PC-9 (cell line): ENCODE measurements around the gene TIMM23. TPM values are rescaled to one million over a fixed set of nuclear protein-coding genes. Genes with fewer than 3 reads are reported as not detected.
"Not testable (repeated sequence)": the region's sequence is repeated elsewhere in the genome, so short reads cannot be mapped to it uniquely, and the experiment has no call there.

ENCODE experiments used
- BruUV-seq: library from RNA; stranded (reverse); fragments of 400-500 nt; replicated peaks from 2 replicates; lab custom pipeline; 2021; lab: Mats Ljungman, UMichigan
- CTCF ChIA-PET: fragments of 300-600 bp; sonication (Branson Sonifier 250); formaldehyde crosslinking; loops from one replicate; lab custom pipeline; 2022; ENCODE audit warnings: antibody characterized with exemption; lab: Charles Lee
- POLR2A ChIA-PET: fragments of 300-600 bp; sonication (Branson Sonifier 250); formaldehyde crosslinking; loops from one replicate; lab custom pipeline; 2022; ENCODE audit warnings: antibody characterized with exemption; ENCODE audit not compliant: unreplicated experiment; lab: Charles Lee
- DNase-seq, 2 experiments: peaks; one replicate each; pipeline versions ENCODE4 v3.0.0 to v3.0.0-alpha.2; 2015 to 2022; ENCODE audit warnings: mixed read lengths in 1 of 2
- H2AFZ ChIP-seq: fragments of 200-600 bp; sonication (generic); 2 replicates; pipeline ENCODE4 v1.8.1; 2017; ENCODE audit warnings: antibody characterized with exemption
- H3F3A ChIP-seq: fragments of 200-600 bp; sonication (generic); 2 replicates; pipeline ENCODE4 v1.8.1; 2017; ENCODE audit warnings: antibody characterized with exemption, mild to moderate bottlenecking, low read depth; ENCODE audit not compliant: insufficient read depth
- H3K27ac ChIP-seq: fragments of 200-600 bp; sonication (generic); 2 replicates; pipeline ENCODE4 v1.6.1; 2016; ENCODE audit warnings: mixed run types
- H3K27me3 ChIP-seq: fragments of 200-600 bp; sonication (generic); 2 replicates; pipeline ENCODE4 v1.6.1; 2016; ENCODE audit warnings: low read depth, mixed run types; ENCODE audit not compliant: insufficient read depth
- H3K36me3 ChIP-seq: fragments of 200-600 bp; sonication (generic); 2 replicates; pipeline ENCODE4 v1.6.1; 2016; ENCODE audit warnings: low read depth, mixed run types
- H3K4me1 ChIP-seq: fragments of 200-600 bp; sonication (generic); replicated peaks from 2 replicates; pipeline ENCODE4 v1.6.1; 2016; ENCODE audit warnings: mixed run types; ENCODE audit not compliant: insufficient read depth
- H3K4me2 ChIP-seq: fragments of 200-600 bp; sonication (generic); 2 replicates; pipeline ENCODE4 v1.6.1; 2017; ENCODE audit warnings: mixed run types
- H3K4me3 ChIP-seq: fragments of 200-600 bp; sonication (generic); 2 replicates; pipeline ENCODE4 v1.6.1; 2016; ENCODE audit warnings: mixed run types
- H3K79me2 ChIP-seq: fragments of 200-600 bp; sonication (generic); 2 replicates; pipeline ENCODE4 v1.6.1; 2017; ENCODE audit warnings: low read depth, mixed run types
- H3K9me2 ChIP-seq: fragments of 200-600 bp; sonication (generic); 2 replicates; pipeline ENCODE4 v1.8.1; 2017; ENCODE audit warnings: mild to moderate bottlenecking; ENCODE audit not compliant: insufficient read depth
- H3K9me3 ChIP-seq: fragments of 200-600 bp; sonication (generic); 2 replicates; pipeline ENCODE4 v1.8.1; 2016; ENCODE audit warnings: low read depth; ENCODE audit not compliant: insufficient read depth
- H4K20me1 ChIP-seq: fragments of 200-600 bp; sonication (generic); 2 replicates; pipeline ENCODE4 v1.8.1; 2017; ENCODE audit not compliant: insufficient read depth
- CTCF ChIP-seq: fragments of 200-600 bp; sonication (generic); conservative IDR thresholded peaks from 2 replicates; pipeline ENCODE4 v1.6.1; 2017; ENCODE audit warnings: mixed run types, antibody characterized with exemption, mild to moderate bottlenecking, moderate library complexity
- intact Hi-C: fragments of 100-400 bp; cut with micrococcal nuclease; formaldehyde crosslinking; loops from one replicate; pipeline ENCODE4 v1.10.0; 2022; ENCODE audit not compliant: unreplicated experiment
- total RNA-seq: library from RNA; stranded (reverse); gene quantifications from 2 replicates; pipeline ENCODE4 v1.2.3, GENCODE V29; 2021

TIMM23 gene
- total RNA-seq, 1 experiment from 2014 or later = 82.4 TPM

GRCh38 chr10:45947363-45947762, 24.9 kb upstream of the TIMM23 start:
- H3K27me3 ChIP-seq, H3K4me2 ChIP-seq, BruUV-seq, H3F3A ChIP-seq, H3K36me3 ChIP-seq, H3K79me2 ChIP-seq, H3K4me3 ChIP-seq, intact Hi-C loops, DNase-seq, H3K27ac ChIP-seq, CTCF ChIA-PET, H3K4me1 ChIP-seq, H2AFZ ChIP-seq, H3K9me2 ChIP-seq, H3K9me3 ChIP-seq, H4K20me1 ChIP-seq, POLR2A ChIA-PET: not testable (repeated sequence)
- TF ChIP-seq CTCF = peak; percentile 24; the same call in 1 of the 2 replicates

DNA sequence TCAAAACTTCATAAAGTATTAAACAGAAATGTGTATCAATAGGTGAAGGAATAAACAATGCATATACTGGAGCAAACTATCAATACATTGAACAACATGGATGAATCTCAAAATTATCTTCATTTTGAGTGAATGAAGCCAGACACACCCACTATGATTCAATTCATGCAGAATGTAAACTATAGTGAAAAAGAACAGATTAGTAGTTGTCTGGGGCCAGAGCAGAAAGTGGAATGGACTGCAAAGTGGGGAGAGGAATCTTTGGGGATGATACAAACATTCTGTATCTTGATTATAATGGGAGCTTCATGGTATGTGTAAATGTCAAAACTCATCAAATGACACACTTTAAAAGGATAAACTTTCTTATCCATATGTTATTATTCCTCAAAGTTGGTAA, 23.5 kb upstream of the TIMM23 start:
- H4K20me1 ChIP-seq, intact Hi-C loops, CTCF ChIA-PET, H3K4me2 ChIP-seq, BruUV-seq, H3F3A ChIP-seq, POLR2A ChIA-PET, H3K79me2 ChIP-seq, H2AFZ ChIP-seq, DNase-seq, H3K9me3 ChIP-seq, H3K9me2 ChIP-seq, H3K36me3 ChIP-seq, H3K27me3 ChIP-seq, H3K4me1 ChIP-seq, H3K4me3 ChIP-seq, H3K27ac ChIP-seq: not testable (repeated sequence)

DNA sequence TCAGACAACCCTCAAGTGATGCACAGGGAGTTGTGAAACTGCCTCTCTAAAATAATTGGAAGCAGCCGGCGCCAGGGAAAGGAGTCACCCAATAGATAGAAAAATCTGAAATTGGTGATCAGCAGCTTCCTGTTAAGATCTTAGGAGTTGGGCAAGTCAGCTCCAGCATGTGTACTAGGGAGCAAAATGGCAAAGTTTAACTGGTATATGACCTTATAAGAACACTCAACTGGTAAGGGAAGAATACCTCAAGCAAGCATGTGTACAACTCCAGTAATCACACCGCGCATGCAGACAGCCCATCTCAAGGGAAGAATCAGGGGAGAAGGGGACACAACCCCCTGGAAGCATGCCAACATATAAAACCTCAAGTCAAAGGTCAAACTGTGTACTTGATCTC, 17.9 kb upstream of the TIMM23 start:
- H3K4me3 ChIP-seq, H3K27me3 ChIP-seq, BruUV-seq, H3K79me2 ChIP-seq, H3K36me3 ChIP-seq, intact Hi-C loops, H3K27ac ChIP-seq, H2AFZ ChIP-seq, DNase-seq, H3K9me3 ChIP-seq, CTCF ChIA-PET, H3K9me2 ChIP-seq, H4K20me1 ChIP-seq, H3K4me1 ChIP-seq, H3K4me2 ChIP-seq, H3F3A ChIP-seq, POLR2A ChIA-PET: not testable (repeated sequence)

DNA sequence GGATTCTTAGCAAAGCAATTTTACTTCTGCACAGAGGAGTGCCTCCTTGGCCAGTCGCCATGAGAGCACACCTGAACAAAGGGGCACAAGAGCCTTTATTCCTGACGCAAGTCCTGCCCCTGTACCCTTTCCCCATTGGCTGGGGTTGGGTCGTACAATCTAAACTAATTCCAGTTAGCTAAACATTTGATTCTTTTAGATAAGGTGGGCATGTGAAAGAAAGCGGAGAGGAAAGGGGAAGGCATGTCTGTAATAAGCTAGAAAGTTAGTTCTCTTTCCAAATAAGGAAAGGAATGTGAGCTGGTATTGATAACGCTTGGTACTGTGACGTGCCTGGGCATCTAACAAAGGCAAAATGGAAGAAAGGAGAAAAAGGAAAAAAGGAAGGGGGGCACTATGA, 15.7 kb upstream of the TIMM23 start:
- H4K20me1 ChIP-seq, H3K4me2 ChIP-seq, H3K9me3 ChIP-seq, H3F3A ChIP-seq, DNase-seq, H3K36me3 ChIP-seq, CTCF ChIA-PET, H3K4me1 ChIP-seq, H3K27ac ChIP-seq, POLR2A ChIA-PET, H3K4me3 ChIP-seq, H2AFZ ChIP-seq, intact Hi-C loops, H3K9me2 ChIP-seq, H3K27me3 ChIP-seq, H3K79me2 ChIP-seq, BruUV-seq: not testable (repeated sequence)

- H3F3A ChIP-seq, H3K9me3 ChIP-seq, H4K20me1 ChIP-seq, H3K36me3 ChIP-seq, H3K4me3 ChIP-seq, H3K27ac ChIP-seq, DNase-seq, H3K4me1 ChIP-seq, BruUV-seq, H3K79me2 ChIP-seq, H3K27me3 ChIP-seq, CTCF ChIA-PET, H3K9me2 ChIP-seq, intact Hi-C loops, POLR2A ChIA-PET, H3K4me2 ChIP-seq, H2AFZ ChIP-seq: not testable (repeated sequence)
Measured at GRCh38 chr10:45957928-45958327, 14.4 kb upstream of the TIMM23 start.

- POLR2A ChIA-PET, H3K36me3 ChIP-seq, H3K4me2 ChIP-seq, H2AFZ ChIP-seq, CTCF ChIA-PET, H3K4me3 ChIP-seq, DNase-seq, H3K9me2 ChIP-seq, H3K27ac ChIP-seq, H4K20me1 ChIP-seq, intact Hi-C loops, H3K27me3 ChIP-seq, BruUV-seq, H3K9me3 ChIP-seq, H3K4me1 ChIP-seq, H3F3A ChIP-seq: not testable (repeated sequence)
- H3K79me2 ChIP-seq = peaks cover 23% of the 10 kb centered on the region
Measured at GRCh38 chr10:45962686-45963452, 9.4 kb upstream of the TIMM23 start.

DNA sequence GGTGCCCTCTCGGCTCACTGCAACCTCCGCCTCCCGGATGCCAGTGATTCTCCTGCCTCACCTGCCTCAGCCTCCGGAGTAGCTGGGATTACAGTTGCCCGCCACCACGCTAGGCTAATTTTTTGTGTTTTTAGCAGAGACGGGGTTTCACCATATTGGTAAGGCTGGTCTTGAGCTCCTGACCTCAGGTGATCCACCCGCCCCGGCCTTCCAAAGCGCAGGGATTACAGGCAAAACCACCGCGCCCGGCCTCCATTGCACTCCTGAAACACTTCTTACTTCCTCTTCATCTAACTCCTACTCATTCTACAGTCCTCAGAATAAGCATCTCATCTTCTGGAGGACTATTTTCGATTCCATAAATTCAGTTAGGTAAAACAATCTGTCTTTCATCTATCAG, 1.3 kb upstream of the TIMM23 start:
- BruUV-seq, H3K9me2 ChIP-seq, H3K36me3 ChIP-seq, POLR2A ChIA-PET, H3F3A ChIP-seq, H3K27me3 ChIP-seq, intact Hi-C loops, CTCF ChIA-PET, H3K9me3 ChIP-seq, H4K20me1 ChIP-seq: not testable (repeated sequence)
- DNase-seq = peak in 1 of 2 experiments; percentile 9
- Histone ChIP-seq H3K4me3 (peak overlapping the region; percentile 97), H3K79me2 (peaks cover 92% of the 10 kb centered on the region), H3K4me1 (peaks cover 16% of the 10 kb centered on the region), H2AFZ (peak overlapping the region; percentile 84), H3K4me2 (peak overlapping the region; percentile 99), H3K27ac (0 out of 2 replicates have a peak overlapping the region, but pooled peaks have one; percentile 31)
